Hepatocyte (in vitro differentiated cells): ENCODE measurements around the gene C2. TPM values are rescaled to one million over a fixed set of nuclear protein-coding genes. Genes with fewer than 3 reads are reported as not detected.
"Not testable (repeated sequence)": the region's sequence is repeated elsewhere in the genome, so short reads cannot be mapped to it uniquely, and the experiment has no call there.

Experiments
- DNase-seq: peaks from one replicate; pipeline ENCODE4 v3.0.0-alpha.2; 2016; ENCODE audit warnings: low spot score
- H2AFZ ChIP-seq: fragments of 200-600 bp; sonication (generic); 2 replicates; pipeline ENCODE4 v1.6.0; 2016; ENCODE audit warnings: antibody characterized with exemption, mild to moderate bottlenecking
- H3K27ac ChIP-seq: fragments of 200-600 bp; sonication (generic); 2 replicates; pipeline ENCODE4 v1.5.1; 2016; ENCODE audit warnings: mild to moderate bottlenecking
- H3K27me3 ChIP-seq: fragments of 200-600 bp; sonication (generic); 2 replicates; pipeline ENCODE4 v1.6.1; 2016
- H3K36me3 ChIP-seq: fragments of 200-600 bp; sonication (generic); replicated peaks from 2 replicates; pipeline ENCODE4 v1.5.1; 2016; ENCODE audit warnings: low read depth; ENCODE audit not compliant: insufficient read depth
- H3K4me1 ChIP-seq: fragments of 200-600 bp; sonication (generic); 2 replicates; pipeline ENCODE4 v1.5.1; 2016; ENCODE audit warnings: mild to moderate bottlenecking, moderate library complexity; ENCODE audit not compliant: insufficient read depth
- H3K4me2 ChIP-seq: fragments of 200-600 bp; sonication (generic); 2 replicates; pipeline ENCODE4 v1.6.0; 2016
- H3K4me3 ChIP-seq: fragments of 200-600 bp; sonication (generic); 2 replicates; pipeline ENCODE4 v1.5.1; 2016; ENCODE audit warnings: mild to moderate bottlenecking
- H3K79me2 ChIP-seq: fragments of 200-600 bp; sonication (generic); 2 replicates; pipeline ENCODE4 v1.6.0; 2017; ENCODE audit warnings: mild to moderate bottlenecking
- H3K9me2 ChIP-seq: fragments of 200-600 bp; sonication (generic); replicated peaks from 2 replicates; pipeline ENCODE4 v1.6.0; 2017; ENCODE audit warnings: mild to moderate bottlenecking; ENCODE audit not compliant: insufficient read depth
- H3K9me3 ChIP-seq: fragments of 200-600 bp; sonication (generic); 2 replicates; pipeline ENCODE4 v1.5.1; 2016; ENCODE audit warnings: low read depth, mild to moderate bottlenecking
- H4K20me1 ChIP-seq: fragments of 200-600 bp; sonication (generic); 2 replicates; pipeline ENCODE4 v1.6.0; 2016; ENCODE audit warnings: mild to moderate bottlenecking; ENCODE audit not compliant: insufficient read depth, poor library complexity, severe bottlenecking
- EZH2 ChIP-seq: fragments of 200-600 bp; sonication (generic); IDR thresholded peaks from 2 replicates; pipeline ENCODE4 v1.6.1; 2016; ENCODE audit warnings: antibody characterized with exemption, mild to moderate bottlenecking, borderline replicate concordance
- EZH2phosphoT487 ChIP-seq: fragments of 200-600 bp; sonication (generic); IDR thresholded peaks from one replicate; pipeline ENCODE4 v1.6.1; 2018; ENCODE audit warnings: antibody characterized with exemption, mild to moderate bottlenecking, low read depth, moderate library complexity; ENCODE audit not compliant: unreplicated experiment, severe bottlenecking
- WGBS: methylation state at CpG from one replicate; pipeline ENCODE4 v1.1.6; 2016; ENCODE audit warnings: low lambda C conversion rate; ENCODE audit errors: missing lambda C conversion rate; 5-methylcytosine and 5-hydroxymethylcytosine counted together
- polyA plus RNA-seq: library from polyadenylated mRNA; unstranded; fragments of >200 nt; fragmentation: Nextera tagmentation; extraction: Ambion mirVana; gene quantifications from 2 replicates; pipeline ENCODE4 v1.2.1, GENCODE V29; 2016
- total RNA-seq: library from RNA; depleted of rRNA; stranded (reverse); fragments of >200 nt; gene quantifications from 2 replicates; pipeline ENCODE4 v1.2.3, GENCODE V29; 2014
- TF ChIP-seq, protein P1 (sequence below): fragments of 200-600 bp; sonication (generic); IDR thresholded peaks from 2 replicates; pipeline ENCODE4 v1.5.1; 2016; ENCODE audit warnings: antibody characterized with exemption, mild to moderate bottlenecking; ENCODE audit not compliant: poor library complexity

Gene C2
- total and polyA plus RNA-seq, 2 experiments from 2014 or later, result 46.4 to 48.3 TPM

DNA sequence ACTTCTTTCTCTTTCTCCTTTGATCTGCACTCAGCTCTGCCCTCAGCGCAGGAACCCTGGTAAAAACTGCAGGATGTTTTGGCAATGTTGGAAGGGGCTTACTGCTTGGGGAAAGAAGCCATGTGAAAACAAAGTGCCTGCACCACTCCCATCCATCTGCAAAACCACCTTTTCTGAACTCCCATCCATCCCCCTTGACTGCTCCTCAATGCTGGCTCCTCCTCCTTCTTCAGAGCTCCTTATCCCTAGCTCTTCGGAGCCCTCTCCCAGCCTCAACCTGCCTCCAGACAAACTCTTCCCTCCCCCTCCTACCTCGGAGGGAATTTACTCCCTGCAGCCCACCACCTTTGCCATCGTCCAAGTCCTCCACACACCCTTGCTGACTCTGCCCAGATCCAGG is 21.4 kb upstream of the C2 start:
- Histone ChIP-seq H3K4me3 (no peak overlapping the region), H3K36me3 (no peaks in the 10 kb centered on the region), H3K79me2 (no peaks in the 10 kb centered on the region), H3K9me3 (no peaks in the 10 kb centered on the region), H3K27ac (no peak overlapping the region), H3K4me1 (peaks cover 12% of the 10 kb centered on the region), H2AFZ (no peak overlapping the region), H3K9me2 (no peaks in the 10 kb centered on the region), H4K20me1 (no peaks in the 10 kb centered on the region), H3K4me2 (no peak overlapping the region), H3K27me3 (no peaks in the 10 kb centered on the region)
- TF ChIP-seq EZH2phosphoT487, result no peak
- TF ChIP-seq, protein P1, sequence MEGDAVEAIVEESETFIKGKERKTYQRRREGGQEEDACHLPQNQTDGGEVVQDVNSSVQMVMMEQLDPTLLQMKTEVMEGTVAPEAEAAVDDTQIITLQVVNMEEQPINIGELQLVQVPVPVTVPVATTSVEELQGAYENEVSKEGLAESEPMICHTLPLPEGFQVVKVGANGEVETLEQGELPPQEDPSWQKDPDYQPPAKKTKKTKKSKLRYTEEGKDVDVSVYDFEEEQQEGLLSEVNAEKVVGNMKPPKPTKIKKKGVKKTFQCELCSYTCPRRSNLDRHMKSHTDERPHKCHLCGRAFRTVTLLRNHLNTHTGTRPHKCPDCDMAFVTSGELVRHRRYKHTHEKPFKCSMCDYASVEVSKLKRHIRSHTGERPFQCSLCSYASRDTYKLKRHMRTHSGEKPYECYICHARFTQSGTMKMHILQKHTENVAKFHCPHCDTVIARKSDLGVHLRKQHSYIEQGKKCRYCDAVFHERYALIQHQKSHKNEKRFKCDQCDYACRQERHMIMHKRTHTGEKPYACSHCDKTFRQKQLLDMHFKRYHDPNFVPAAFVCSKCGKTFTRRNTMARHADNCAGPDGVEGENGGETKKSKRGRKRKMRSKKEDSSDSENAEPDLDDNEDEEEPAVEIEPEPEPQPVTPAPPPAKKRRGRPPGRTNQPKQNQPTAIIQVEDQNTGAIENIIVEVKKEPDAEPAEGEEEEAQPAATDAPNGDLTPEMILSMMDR, result no peak
- TF ChIP-seq EZH2, result no peak
- DNase-seq, result no peak
- WGBS, result 32% methylated on average over 4 of the region's 4 CpGs

DNA sequence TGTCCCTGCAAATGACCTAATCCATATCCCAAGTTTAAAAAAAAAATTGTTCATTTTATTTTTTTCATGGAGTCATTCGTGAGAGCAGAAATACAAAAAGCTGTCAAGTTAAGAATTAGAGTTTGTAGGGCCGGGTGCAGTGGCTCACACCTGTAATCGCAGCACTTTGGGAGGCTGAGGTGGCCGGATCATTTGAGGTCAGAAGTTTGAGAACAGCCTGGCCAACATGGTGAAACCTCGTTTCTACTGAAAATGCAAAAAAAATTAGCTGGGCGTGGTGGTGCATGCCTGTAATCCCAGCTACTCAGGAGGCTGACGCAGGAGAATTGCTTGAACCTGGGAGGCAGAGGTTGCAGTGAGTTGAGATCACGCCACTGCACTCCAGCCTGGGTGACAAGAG is 20.8 kb upstream of the C2 start:
- not testable (repeated sequence) for H3K9me2 ChIP-seq, H4K20me1 ChIP-seq, H3K4me3 ChIP-seq, H3K4me2 ChIP-seq, H3K9me3 ChIP-seq, DNase-seq, H3K36me3 ChIP-seq, H3K27ac ChIP-seq, H2AFZ ChIP-seq, H3K27me3 ChIP-seq, H3K79me2 ChIP-seq
- WGBS, result 81% methylated on average over 8 of the region's 8 CpGs
- peaks cover 10% of the 10 kb centered on the region for H3K4me1 ChIP-seq

DNA sequence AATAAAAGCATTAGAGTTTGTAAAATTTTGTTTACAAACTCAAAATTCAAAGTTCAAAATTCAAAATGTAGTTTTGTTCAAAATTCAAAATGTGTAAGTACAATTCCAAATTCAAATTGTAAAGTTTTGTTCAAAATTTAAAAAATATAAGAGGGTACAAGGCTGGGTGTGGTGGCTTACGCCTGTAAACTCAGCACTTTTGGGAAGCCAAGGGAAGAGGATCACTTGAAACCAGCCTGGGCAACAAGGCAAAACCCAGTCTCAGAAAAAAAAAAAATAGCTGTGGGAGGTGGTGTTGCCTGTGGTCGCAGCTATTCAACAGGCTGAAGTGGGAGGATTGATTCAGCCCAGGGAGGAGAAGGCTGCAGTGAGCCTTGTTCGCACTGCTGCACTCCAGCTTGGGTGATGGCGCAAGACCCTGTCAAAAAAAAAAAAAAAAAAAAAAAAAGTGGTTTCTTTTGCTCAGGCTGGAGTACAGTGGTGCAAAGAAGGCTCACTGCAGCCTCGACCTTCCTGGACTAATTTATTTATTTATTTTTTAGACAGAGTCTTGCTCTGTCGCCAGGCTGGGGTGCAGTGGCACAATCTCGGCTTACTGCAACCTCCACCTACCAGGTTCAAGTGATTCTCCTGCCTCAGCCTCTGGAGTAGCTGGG is 20.2 kb upstream of the C2 start:
- no peak overlapping the region for H3K4me3 ChIP-seq
- peaks cover 10% of the 10 kb centered on the region for H3K4me1 ChIP-seq
- no peak for DNase-seq
- no peaks in the 10 kb centered on the region for H3K36me3 ChIP-seq
- no peak overlapping the region for H3K4me2 ChIP-seq
- H3K27ac ChIP-seq, result no peak overlapping the region
- TF ChIP-seq, protein P1, result no peak
- TF ChIP-seq EZH2phosphoT487, result no peak
- TF ChIP-seq EZH2, result no peak
- no peaks in the 10 kb centered on the region for H3K9me2 ChIP-seq
- H4K20me1 ChIP-seq, result no peaks in the 10 kb centered on the region
- no peak overlapping the region for H2AFZ ChIP-seq
- no peaks in the 10 kb centered on the region for H3K79me2 ChIP-seq
- H3K27me3 ChIP-seq, result no peaks in the 10 kb centered on the region
- no peaks in the 10 kb centered on the region for H3K9me3 ChIP-seq
- WGBS, result 70% methylated on average over 7 of the region's 7 CpGs

DNA sequence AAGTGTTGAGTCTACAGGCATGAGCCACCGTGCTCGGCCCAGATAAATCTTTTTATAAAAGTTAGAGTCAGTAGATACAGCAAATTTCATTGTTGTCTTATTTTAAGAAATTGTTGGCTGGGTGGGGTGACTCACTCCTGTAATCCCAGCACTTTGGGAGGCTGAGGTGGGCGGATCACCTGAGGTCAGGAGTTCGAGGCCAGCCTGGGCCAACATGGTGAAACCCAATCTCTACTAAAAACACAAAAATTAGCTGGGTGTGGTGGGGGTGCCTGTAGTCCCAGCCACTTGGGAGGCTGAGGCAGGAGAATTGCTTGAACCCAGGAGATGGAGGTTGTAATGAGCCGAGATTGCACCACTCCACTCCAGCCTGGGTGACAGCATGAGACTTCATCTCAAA is 19.3 kb upstream of the C2 start:
- not testable (repeated sequence) for H3K36me3 ChIP-seq, H3K4me3 ChIP-seq, H3K79me2 ChIP-seq, H3K9me2 ChIP-seq, H4K20me1 ChIP-seq, H3K27ac ChIP-seq, H3K9me3 ChIP-seq, H3K4me1 ChIP-seq, H3K4me2 ChIP-seq, H3K27me3 ChIP-seq, DNase-seq, H2AFZ ChIP-seq
- WGBS, result 86% methylated on average over 5 of the region's 5 CpGs
